DMS79 (cell line): ENCODE data around the gene B3GNT9.

Experiments
- DNase-seq: peaks from one replicate; lab custom pipeline; 2025; lab: John Stamatoyannopoulos, UW

Gene B3GNT9

GRCh38 chr16:67166598-67167168 lies 15.9 kb upstream of the B3GNT9 start:
- DNase-seq: no peak

DNA sequence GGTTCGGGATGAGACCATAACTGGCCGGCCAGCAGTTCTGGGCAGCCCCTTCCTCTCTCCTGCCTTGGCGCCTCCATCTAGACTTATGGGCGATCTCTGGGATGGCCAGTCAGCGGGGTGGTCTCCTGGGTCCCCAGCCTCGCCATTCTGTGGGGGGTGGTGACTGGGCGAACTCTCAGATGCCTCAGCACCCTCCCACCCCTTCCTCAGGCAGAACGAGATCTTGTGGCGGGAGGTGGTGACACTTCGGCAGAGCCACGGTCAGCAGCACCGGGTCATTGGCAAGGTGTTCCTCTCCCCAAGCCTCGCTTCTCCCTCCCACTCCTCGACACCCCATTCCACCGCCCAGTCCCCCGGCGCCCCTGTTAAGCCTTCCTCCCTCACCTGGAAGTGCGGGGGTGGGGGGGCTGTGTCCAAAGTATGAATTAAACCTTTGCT lies 15.3 kb upstream of the B3GNT9 start:
- DNase-seq: no peak

- DNase-seq: no peak
These were observed 14.6 kb upstream of the B3GNT9 start for GRCh38 chr16:67165121-67166078.

DNA sequence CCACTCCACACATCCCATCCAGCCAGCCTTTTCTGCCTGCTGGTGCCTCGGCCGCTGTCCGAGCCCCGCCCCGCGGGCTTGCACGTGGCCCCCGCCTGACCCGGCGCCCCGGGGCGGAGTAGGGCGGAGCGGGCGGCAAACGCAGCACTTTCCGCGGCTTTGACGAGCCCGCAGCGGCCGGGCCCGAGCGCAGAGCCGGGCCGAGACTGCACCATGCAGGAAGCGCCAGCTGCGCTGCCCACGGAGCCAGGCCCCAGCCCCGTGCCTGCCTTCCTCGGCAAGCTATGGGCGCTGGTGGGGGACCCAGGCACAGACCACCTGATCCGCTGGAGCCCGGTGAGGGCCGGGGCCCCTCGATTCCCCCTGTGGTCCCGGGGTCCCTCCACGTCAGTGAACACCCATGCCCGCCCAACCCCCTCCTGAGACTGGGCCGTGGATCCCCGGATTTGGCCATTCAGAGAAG lies 13.8 kb upstream of the B3GNT9 start, which contains the start of gene HSF4:
Gene HSF4, plus strand, starts transcription at position 147 of the 463 bp plus-strand sequence. Its CDS starts 67 bp downstream, at position 214.
- DNase-seq: no peak

DNA sequence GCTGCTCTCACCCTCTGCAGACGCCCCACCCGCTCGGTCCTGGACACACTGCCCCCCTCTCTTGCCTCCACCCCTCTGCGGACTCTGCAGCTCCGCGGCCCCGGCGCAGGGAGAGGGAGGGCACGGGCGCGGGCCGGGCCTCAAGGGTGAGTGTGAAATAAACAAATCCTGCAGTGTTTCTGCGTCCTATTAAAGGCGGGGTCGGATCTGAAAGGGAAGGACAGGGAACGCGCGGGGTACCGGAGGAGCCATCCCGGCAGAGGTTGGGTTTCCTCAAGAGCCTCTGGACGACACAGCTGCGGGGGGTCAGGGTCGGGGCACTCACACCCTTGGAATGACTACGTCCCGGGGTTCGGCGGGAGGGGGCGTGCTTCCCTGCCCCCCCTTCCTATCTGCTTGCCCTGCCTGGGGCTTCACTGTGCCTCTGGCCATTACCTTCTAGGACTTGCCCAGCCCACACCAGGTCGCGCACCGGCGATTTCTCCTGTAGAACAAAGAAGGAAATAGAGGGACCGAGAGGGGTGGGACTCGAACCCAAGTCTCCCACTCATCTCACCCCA lies 13.3 kb upstream of the B3GNT9 start:
- no peak for DNase-seq

DNA sequence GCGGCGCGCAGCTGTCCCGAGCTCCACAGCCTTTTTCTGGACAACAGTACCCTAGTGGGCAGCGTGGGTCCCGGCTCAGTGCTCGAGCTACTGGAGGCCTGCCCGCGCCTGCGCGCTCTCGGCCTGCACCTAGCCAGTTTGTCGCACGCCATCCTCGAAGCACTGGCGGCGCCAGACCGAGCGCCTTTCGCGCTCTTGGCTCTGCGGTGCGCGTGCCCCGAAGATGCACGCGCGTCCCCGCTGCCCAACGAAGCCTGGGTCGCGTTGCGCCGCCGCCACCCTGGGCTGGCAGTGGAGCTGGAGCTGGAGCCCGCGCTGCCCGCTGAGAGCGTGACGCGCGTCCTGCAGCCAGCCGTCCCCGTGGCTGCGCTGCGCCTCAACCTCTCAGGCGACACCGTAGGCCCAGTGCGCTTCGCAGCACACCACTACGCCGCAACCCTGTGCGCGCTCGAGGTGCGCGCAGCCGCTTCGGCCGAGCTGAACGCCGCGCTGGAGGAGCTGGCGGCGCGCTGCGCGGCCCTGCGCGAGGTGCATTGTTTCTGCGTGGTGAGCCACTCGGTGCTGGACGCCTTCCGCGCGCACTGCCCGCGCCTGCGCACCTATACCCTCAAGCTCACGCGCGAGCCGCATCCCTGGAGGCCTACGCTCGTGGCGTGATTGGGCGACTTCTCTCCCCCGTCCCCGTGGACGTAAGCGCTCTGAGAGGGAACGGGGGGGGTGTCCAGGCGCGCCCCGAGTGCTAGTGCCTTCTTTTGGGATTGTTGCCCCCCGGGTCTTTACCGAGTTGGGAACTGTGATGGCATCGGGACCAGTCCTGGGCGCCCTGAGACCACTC lies 12.6 kb upstream of the B3GNT9 start:
- DNase-seq: peak; percentile 33

DNA sequence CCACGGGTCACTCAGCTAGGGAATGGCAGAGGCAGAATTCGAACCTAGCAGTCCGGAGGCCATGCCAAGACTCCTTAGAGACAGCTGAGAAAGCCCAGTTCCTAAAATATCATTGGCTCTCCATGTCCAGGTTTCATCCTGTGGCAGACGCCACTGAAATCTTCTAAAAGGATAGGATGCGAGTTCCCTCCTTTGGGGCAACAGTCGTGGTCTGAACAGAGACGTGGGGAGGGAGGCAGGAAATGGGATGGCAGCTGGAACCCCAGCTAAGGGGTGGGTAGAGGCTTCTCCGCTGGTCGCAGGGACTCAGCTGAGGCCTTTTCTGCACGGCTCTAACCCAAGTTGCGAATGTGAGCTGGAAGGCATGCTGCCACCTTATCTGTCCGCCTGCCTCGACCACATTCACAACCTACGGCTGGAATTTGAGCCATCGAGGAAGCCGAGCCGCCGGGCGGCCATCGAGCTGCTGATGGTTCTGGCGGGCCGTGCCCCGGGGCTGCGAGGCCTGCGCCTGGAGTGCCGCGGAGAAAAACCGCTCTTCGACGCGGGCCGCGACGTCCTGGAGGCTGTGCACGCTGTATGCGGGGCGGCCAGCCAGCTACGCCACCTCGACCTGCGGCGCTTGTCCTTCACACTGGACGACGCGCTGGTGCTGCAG lies 11.8 kb upstream of the B3GNT9 start:
- no peak for DNase-seq

DNA sequence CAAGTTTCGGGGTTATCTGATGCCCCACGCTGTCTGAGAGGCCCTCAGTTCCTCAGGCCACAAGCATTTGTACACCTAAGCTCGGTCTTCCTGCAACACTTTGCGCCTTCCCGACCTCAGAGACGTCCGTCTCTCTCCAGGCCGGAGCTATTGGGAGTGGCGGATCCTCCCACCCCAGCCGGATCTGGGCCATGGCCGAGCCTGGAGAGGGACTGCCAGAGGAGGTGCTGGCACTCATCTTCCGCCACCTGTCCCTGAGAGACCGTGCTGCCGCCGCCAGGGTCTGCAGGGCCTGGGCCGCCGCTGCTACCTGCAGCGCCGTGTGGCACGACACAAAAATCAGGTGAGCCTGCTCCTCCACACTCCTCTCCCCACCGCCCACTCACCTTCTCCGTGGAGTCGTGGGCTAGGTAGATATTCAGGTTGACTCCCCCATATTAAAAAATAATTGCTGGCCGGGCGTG lies 10.8 kb upstream of the B3GNT9 start:
- DNase-seq: no peak

- DNase-seq: no peak
These were observed 8.1 kb upstream of the B3GNT9 start for GRCh38 chr16:67158637-67159600.

- no peak for DNase-seq
These were observed 7.3 kb upstream of the B3GNT9 start for GRCh38 chr16:67157892-67158635.

- DNase-seq: no peak
These were observed 6.4 kb upstream of the B3GNT9 start for GRCh38 chr16:67157106-67157748.

- no peak for DNase-seq
These were observed 5.5 kb upstream of the B3GNT9 start for GRCh38 chr16:67156143-67156844.

- no peak for DNase-seq
These were observed 4.7 kb upstream of the B3GNT9 start for GRCh38 chr16:67155295-67156142.

GRCh38 chr16:67154578-67155294 lies 3.9 kb upstream of the B3GNT9 start:
- DNase-seq: no peak

- DNase-seq: no peak
These were observed 766 bp upstream of the B3GNT9 start for GRCh38 chr16:67151431-67152097.
